Stimulated activated CD4-positive, alpha-beta T cell treated with anti-CD3 and anti-CD28 coated beads, Interleukin-1b, Interleukin-23, amount 100 ng/mL, for 24 hours (primary cell): ENCODE measurements around the gene TTYH1.
"Not testable (repeated sequence)": the region's sequence is repeated elsewhere in the genome, so short reads cannot be mapped to it uniquely, and the experiment has no call there.

Experiments
- DNase-seq, 4 experiments: peaks; one replicate each; pipeline ENCODE4 v3.0.0-alpha.2; 2020; ENCODE audit warnings: low read depth in 4 of 4, low spot score in 1 of 4

Gene TTYH1

DNA sequence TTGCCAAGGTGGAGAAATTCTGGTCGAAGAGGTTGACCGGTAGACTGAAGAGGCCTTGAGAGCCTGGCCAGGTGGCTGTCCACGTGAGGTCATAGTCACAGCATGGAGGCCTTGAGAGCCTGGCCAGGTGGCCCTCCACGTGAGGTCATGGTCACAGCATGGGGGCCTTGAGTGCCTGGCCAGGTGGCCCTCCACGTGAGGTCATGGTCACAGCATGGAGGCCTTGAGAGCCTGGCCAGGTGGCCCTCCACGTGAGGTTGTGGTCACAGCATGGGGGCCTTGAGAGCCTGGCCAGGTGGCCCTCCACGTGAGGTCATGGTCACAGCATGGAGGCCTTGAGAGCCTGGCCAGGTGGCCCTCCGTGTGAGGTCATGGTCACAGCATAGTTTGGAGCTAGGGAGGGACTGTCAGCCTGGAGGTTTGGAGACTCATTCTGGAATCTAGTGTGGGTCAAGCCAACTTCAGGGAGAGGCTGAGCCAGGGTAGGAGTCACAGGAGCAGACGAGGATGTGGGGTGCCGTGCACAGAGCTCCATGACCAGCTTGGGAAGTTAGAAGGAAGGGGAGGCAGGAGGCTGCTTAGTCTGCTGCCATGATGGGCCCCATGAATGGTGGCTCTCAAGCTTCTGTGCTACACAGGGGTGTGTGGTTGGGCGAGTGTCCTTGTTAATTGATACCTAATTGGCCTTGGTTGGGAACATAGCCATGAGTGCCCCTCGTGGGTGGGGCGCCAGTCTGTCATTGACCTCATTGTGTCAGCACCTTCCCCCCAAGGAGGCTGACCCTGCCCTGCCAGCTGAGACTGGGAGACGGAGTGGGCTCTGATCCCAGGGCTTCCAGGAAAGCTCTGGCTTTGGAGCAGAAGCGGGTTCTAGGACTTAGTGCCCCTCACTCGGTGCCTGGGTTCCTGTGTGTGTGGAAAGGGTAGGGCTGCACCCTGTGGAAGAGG is 44.3 kb downstream of the TTYH1 start:
- no peak for DNase-seq

DNA sequence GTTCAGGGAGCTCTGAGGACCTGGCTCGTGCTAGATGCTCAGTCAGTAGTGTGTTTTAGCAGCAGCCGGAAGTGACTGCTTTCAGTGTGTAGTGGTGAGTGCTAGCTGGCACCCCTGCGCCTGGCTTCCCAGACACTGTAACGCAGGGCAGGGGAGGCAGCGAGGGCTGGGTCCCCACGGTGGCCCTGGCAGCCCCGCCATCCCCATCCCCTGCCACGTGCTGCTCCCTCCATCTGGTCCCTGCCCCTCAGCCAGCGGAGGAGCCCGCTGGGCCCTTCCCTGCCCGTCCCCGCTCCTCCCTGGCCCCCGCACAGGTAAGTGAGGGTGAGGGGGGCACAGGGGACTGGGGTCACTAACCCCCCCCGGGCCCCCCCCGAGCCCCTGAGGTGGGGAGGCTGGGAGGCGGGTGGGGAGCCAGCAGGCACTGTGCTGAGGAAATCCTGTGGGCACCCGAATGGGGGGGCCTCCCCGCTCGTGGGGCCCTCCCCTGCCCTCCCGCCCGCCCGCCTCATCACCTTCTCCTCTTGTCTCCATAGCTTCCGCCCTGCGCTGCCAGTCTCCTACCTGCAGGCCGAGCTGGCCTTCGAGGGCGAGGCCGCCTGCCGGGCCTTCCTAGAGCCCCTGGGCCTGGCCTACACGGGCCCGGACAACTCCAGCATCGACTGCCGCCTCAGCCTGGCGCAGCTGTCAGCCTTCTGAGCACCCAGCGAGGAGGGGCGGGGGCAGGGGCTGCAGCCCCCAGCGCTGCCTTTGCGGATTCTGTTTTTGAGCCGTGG is 45.2 kb downstream of the TTYH1 start:
- DNase-seq, result no peak

DNA sequence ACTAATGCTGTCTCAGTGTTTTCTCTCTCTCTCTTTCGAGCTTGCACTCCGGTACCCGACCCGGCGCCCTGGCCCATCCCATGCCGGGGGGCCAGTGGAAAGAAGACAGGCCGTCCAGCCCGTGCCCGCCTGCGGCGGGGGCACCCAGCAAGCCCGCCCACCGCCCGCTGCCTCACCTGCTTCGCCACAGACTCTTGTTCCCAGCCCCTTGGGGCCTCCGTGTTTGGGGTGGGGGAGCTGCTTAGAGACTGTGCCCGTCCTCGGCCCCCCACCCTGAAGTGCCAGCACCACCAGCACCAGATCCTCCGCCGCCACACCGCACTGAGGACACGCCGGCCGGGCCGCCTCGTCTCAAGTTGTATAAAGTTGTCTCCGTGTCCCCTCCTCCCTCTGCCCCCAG is 45.9 kb downstream of the TTYH1 start:
- DNase-seq, result no peak

DNA sequence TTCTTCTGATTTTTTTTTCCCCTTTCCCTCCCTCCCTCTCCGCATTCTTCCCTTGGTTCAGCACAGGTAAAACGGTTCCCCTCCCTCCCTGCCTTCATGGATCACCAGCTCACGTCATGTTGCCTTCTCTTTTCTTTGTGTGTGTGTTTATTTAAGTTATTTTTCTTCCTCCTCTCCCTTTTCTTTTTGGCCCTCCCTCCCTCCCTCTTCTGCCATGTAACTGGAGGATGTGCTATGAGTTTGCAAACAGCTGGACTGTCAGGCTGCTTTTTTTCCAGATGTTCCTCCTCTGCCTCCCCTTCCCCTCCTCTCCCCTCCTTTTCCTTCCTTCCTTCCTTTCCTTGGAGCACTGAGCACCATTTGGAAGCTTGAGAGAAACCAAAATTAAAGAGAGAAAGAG is 46.3 kb downstream of the TTYH1 start:
- no peak for DNase-seq

DNA sequence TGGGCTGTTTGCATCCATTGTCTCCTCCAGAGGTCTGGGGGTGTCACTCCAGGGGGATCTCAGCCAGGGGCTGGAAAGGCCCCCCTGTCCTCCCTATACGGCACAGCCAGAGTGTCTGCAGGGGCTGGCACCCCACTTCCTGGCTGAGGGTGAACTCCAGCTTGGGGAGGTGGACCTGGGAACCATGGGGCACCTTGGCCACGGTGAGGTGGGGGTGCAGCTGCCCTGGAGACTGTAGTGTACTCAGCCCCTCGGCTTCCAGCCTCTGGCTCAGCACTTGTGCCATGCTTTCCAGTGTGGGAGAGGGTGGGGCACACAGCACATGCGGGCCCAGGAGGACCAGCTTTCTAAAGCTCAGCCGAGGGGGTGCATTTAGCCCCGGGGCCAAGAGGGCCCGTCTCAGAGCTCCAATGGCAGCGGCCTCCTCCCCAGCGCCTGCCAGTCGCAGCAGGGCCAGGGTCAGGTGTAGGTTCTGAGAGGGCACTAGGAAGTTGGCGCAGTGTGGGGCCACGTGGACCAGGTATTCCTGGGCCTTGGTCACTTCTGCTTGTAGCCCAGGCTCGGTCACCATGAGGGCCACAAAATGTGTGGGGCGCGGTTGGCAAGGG is 46.9 kb downstream of the TTYH1 start:
- DNase-seq, result no peak

DNA sequence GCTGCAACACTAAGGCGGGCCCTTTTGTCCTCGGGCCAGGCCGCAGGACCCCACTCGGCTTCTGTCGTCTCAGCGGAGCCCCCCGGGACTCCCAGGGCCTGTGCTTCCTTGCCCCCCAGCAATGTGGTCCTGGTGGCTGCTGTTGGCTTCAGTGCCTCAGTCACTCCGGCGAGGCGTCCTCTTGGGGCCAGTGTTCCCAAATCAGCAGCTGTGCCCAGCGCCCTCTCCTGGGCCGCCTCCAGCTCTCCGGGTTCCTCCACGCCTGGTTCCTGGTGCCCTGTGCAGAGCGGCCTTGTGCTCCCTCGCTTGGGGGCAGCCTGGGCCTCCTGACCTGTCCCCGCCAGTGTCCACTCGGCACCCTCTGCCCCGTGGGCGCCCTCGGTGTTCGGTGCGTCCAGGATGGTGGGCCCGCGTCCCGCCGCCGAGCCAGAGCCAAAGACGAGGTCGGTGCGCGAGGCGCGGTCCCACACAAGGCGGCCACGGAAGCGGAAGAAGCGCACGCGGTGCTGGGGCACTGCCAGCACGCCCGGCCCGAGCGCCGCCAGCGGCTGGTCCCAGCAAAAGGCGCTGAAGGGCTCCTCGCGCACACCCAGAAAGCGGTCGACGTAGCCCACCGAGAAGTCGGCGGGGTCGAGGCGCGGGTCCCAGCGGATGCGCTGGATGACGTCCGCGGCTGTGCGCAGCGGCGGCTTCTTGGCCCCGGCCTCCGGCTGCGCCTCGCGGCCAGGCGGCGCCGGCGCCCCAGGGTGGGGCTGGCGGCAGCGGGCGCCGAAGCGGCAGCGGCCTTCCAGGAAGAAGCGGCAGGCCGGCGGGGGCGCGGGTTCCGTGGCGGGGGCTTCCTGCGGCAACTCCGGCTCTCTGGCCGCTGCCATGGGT is 47.6 kb downstream of the TTYH1 start:
- peak; percentile 26 to 49 (median 42) for DNase-seq

DNA sequence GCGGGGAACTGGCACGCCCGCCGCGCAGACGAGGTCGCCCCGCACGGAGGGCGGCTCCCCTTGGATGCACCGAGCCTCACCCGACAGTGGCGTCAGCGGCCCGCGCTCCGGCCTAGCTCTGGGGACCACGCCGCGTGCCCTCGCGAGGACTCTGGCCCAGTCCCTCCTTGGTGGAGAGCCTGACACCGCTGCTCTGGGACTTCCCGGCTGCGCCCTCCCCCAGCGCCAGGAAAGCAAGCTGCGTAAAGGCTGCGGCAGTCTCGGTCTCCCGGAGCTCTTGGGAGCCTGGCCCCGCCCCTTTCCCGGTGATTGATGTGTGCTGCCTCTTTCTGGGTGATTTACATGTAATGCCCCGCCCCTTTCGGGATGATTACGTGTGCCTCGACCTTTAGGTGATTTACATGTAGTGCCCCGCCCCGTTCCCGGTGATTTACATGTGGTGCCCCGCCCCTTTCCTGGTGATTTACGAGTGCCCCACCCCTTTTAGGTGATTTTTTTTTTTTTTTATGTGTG is 48.3 kb downstream of the TTYH1 start, which contains the start of gene LENG9:
LENG9 (minus strand) TSS at position 248 of the 513 bp plus-strand sequence. CDS start 252 bp downstream, outside the sequence.
- peak; percentile 91 to 98 (median 94) for DNase-seq

DNA sequence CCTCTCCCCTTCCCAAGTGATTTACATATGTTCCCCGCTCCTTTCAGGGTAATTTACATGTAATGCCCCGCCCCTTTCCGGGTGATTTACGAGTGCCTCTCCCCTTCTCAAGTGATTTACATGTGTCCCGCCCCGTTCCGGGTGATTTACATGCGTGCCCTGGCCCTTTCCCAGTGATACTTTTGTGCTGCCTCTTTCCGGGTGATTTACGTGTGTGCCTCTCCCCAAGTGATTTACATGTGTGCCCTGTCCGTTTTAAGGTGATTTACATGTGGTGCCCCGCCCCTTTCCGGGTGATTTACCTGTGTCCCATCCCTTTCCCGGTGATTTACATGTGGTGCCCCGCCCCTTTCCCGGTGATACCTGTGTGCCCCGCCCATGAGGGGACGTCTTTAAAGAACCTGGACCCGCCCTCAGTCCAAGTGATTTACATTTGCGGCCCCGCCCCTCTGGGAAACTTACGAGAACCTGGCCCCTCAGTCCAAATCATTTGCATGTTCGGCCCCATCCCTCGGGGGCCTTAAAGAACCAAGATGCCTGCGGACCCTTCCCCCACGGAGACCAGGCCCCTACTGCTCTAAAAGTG is 48.9 kb downstream of the TTYH1 start:
- DNase-seq, result peak; percentile 65 to 90 (median 73)

DNA sequence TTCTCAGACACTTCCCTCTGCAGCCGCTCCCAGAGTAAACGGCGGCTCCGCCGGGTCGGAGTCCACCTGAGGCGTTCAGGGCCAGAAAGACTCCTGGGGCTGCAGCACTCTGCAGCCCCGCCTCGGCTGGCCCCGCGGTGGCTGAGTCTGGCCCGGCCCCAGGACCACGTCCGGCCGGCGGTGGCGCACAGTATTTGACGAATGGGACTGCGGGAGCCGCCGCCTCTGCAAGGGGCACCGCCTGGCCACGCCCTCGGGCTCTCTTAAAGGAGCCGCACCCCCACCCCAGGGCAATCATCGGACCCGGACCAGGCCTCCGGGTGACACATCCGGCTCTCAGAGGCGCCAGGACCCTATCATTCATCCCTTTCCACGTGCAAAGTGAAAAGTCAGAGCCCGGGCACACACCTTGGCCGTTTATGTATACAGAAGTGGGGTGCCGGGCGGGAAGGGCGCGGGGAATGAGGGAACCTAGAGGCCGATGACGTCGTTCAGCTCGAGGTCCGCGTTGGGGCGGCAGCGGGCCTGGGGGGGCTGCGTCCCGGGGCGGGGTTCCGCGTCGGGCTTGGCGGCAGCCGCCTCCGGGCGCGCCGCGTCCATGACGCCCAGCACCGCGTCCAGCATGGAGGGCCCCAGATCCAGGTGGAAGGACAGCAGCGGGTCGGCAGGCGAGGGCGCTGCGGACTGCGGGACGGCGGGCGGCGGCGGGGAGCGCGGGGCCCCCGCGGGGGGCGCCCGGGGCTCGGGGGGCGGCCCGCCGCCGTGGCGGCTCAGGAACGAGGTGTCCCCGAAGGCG is 49.6 kb downstream of the TTYH1 start:
- DNase-seq, result peak; percentile 52 to 80 (median 62)

DNA sequence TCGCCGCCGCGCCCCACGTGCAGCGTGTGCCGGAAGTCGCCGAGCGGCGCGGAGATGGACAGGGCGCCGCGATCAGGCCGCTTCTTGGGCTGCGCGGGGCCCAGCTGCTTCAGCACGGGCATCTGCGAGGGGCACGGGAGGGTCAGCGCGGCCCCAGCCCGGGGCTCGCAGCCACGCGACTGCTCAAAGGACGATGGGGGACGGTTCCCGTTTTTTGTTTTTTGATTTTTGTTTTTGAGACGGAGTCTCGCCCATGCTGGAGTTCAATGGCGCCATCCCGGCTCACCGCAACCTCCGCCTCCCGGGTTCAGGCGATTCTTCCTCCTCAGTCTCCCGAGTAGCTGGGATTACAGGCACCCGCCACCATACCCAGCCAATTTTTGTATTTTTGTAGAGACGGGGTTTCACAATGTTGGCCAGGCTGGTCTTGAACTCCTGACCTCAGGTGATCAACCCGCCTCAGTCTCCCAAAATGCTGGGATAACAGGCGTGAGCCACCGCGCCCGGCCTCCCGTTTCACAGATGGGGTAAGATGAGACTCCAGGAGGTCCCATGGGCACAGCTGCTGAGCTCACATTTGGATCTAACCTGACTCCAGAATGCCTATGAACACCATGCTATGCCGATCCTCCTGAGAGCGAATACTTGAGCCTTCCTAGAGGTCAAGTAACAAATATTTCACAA is 50.3 kb downstream of the TTYH1 start:
- no peak for DNase-seq

DNA sequence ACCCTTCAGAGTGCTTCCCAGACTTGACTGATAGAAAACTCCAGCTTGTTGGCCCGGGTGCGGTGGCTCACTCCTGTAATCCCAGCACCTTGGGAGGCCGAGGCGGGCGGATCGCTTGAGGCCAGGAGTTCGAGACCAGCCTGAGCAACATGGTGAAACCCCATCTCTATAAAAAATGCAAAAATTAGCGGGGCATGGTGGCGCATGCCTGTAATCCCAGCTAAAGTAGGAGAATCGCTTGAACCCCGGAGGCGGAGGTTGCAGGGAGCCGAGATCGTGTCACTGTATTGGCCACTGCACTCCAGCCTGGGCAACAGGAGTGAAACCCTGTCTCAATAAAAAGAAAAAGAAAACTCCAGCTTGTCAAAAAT is 50.8 kb downstream of the TTYH1 start:
- not testable (repeated sequence) for DNase-seq

DNA sequence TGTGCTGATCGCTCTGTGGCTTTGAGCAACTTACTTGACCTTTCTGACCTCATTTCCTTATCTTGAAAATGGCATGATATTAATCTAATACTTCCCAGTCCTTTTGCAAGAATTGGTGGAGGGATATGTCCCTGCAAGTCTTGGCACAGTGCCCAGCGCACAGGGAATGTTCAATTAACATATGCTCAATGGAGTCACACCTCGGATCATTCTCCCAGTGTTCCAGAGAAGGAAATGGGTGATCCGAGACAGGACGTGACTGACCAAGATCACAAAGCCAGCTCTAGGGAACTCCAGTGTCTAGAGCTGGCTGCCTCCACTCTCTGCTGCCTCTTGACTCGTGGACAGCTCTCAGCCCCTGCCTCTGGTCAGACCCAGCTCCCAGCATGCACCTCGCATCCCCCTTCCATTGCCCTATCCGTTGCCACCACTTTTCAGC is 54.3 kb downstream of the TTYH1 start:
- no peak for DNase-seq

DNA sequence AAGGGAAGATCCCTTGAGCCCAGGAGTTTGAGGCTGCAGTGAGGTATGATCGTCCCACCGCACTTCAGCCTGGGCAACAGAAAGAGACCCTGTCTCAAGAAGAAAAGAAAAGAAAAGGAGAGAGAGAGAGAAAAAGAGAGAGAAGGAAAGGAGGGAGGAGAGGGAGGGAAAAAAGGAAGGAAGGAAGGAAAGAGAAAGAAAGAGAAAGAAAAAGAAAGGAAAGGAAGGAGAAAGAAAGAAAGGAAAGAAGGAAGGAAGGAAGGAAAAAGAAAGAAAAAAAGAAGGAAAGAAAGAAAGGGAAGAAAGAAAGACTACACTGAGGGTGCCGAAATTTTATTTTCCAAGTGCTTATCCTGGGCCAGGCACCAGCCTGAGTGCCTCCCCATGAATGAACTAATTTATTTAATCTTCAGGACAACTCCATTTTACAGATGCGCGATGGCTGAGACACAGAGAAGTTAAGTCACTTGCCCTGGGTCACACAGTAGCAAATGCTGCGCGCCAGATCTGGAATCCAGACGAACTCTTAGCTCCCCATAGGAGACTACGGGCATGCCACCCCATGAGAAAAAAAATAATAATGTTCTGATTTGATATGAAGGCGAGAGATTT is 55.1 kb downstream of the TTYH1 start:
- no peak for DNase-seq

DNA sequence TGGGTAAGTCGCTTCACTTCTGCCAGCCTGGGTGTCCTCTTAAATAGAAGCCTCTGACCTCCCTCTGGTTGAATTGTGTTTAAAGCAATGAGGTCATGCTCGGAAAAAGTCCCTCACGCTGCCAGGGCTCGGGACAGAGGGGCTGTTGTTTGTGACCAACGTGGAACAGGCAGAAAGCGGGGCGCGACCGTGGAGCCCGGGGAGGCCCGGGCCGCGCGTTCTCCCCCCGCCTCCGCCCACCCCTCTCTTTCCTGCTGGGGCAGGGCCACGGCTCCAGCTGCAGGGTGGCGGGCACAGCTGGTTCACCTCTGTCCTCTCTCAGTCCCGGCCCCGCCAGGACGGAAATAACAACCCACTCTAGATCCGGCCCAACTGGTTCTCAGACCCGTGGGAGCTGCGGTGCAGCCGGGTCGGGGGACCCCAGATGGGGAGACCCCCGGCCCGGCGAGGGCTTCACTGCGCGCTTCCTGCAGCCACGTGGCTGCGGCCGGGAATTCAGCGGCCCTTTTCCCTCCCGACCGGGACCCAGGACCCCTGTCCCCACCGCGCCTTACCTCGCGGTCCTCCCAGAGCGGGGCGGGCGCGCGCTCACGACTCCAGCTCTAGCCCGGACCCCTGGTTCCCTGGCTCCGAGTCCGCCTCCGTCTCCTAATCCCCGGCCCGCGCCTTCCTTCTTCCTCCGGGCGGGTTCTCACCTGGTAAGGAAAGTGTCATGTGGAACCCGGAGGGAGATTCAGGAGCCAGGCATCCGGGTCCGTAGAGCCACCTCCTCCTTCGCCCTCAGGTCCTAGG is 55.9 kb downstream of the TTYH1 start:
- DNase-seq, result no peak

DNA sequence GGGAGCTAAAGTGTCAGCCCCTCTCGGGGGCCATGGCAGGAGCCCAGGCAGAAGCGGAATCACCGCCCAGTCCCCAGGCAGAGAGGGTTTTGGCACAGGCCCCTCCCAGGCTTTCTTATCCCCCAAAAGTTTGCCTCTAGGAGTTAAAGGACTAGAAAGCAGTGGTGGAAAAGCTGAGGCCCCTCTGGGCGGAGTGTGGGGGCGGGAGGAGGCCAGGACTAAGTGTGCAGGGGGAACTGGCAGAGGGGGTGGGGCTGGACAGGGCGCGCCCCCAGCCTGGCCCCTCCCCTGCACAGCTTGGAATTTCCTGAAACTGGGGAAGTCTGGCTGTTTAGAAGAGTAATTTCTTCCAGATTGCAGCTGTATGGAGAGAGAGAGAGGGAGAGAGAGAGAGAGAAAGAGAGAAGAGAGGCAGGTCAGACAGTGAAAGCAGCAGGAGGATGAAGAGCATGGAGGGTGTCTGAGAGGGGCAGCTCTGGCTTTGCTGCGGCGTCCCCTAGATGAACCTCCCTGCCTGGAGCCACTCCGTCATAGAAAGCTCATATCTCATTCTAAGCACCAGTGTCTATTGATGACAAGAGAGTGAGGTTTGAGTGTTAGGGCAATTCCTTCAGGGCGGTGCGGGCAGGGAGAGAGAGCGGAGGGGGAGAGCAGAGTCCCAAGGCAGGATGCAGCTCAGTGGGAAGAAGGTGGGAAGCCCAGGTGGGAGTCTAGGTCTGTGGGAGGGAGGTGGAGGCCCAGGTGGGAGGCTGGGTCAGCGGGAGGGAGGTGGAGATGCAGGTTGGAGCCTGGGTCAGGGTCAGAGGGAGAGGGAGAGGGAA is 58.0 kb downstream of the TTYH1 start, which contains the start of gene CDC42EP5:
CDC42EP5 (minus strand) TSS at position 226 of the 821 bp plus-strand sequence. CDS start 7,749 bp downstream, outside the sequence.
- no peak for DNase-seq

DNA sequence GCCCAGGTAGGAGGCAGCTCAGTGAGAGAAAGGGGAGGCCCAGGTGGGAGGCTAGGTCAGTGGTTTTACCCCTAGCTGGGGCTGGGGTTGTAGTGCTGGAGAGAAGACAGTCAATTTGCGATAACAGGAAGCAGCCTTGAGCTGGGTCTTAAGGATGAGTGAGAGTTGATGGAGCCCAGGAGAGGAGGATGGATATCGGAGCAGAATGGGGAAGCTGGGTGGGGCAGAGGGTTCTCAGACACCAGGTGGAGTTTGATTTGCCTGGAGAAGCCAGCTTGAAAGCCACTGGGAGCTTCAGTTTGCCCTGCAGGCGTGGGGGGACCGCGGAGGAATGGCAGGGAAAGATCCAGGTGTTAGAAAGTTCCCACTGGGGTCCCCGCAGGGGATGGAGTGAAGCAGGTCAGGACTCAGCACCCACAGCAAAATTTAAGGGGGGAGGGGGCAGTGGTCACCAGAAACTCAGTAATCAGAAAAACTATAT is 58.7 kb downstream of the TTYH1 start:
- DNase-seq, result no peak
